Measurements from ENCODE around the gene NTHL1. TPM values are rescaled to one million over a fixed set of nuclear protein-coding genes. Genes with fewer than 3 reads are reported as not detected.
A peak's percentile ranks its signal among the peaks of the same experiment; 100 is the strongest.

NTHL1 gene
- total and polyA plus RNA-seq, 3 donors from 2014 or later = 18.0 to 35.6 (median 24.6) TPM

- no peak for TF ChIP-seq POLR2A (IDR thresholded peaks at IDR 0.05)
- TF ChIP-seq CTCF (IDR thresholded peaks at IDR 0.05) = no peak
- no peaks in the 10 kb centered on the region for H3K9me3 ChIP-seq
These were observed 5.3 kb downstream of the NTHL1 start for GRCh38 chr16:2042171-2042985.

GRCh38 chr16:2040787-2041522 lies 6.7 kb downstream of the NTHL1 start:
- 56 to 85% methylated on average over 13 to 20 of the region's 20 CpGs for WGBS, 2 donors
- H3K27ac ChIP-seq = peak overlapping the region; percentile 72 to 91
- no peaks in the 10 kb centered on the region for H3K36me3 ChIP-seq (ENCODE audit: low read depth, missing control alignments)
- TF ChIP-seq CTCF (IDR thresholded peaks at IDR 0.05) (no peak), POLR2A (IDR thresholded peaks at IDR 0.05) (no peak)
- peak; percentile 43 for DNase-seq
- peaks cover 56% of the 10 kb centered on the region for H3K4me1 ChIP-seq
- intact Hi-C loops (cut with DNase I; ENCODE audit: low total_unique reads) = no loop called here
- H3K27me3 ChIP-seq = no peaks in the 10 kb centered on the region
- no peak overlapping the region for H3K4me3 ChIP-seq
- no peaks in the 10 kb centered on the region for H3K9me3 ChIP-seq

More at GRCh38 chr16:2042171-2042985, 5.3 kb downstream of the NTHL1 start:
- H3K27ac ChIP-seq = peak overlapping the region; percentile 50 to 59
- no peak overlapping the region for H3K4me3 ChIP-seq
- DNase-seq = no peak
- peaks cover 60% of the 10 kb centered on the region for H3K4me1 ChIP-seq
- intact Hi-C loops (cut with DNase I; ENCODE audit: low total_unique reads) = no loop called here
- no peaks in the 10 kb centered on the region for H3K27me3 ChIP-seq
- H3K36me3 ChIP-seq (ENCODE audit: low read depth, missing control alignments) = no peaks in the 10 kb centered on the region
- 63 to 83% methylated on average over 4 to 6 of the region's 22 CpGs for WGBS, 2 donors

- Histone ChIP-seq H3K36me3 (ENCODE audit: low read depth, missing control alignments) (no peaks in the 10 kb centered on the region), H3K4me1 (peaks cover 64% of the 10 kb centered on the region), H3K27me3 (no peaks in the 10 kb centered on the region), H3K27ac (peak overlapping the region; percentile 72 to 91), H3K9me3 (no peaks in the 10 kb centered on the region), H3K4me3 (no peak overlapping the region)
- no peak for DNase-seq
- 79% methylated on average over 24 of the region's 24 CpGs; no CpG with 5 or more reads in 1 of the 2 donors for WGBS, 2 donors
- no peak for TF ChIP-seq CTCF (IDR thresholded peaks at IDR 0.05)
- TF ChIP-seq POLR2A (IDR thresholded peaks at IDR 0.05) = no peak
- intact Hi-C loops (cut with DNase I; ENCODE audit: low total_unique reads) = no loop called here
These were observed 7.4 kb downstream of the NTHL1 start for GRCh38 chr16:2040041-2040786.

GRCh38 chr16:2039274-2040031 lies 8.2 kb downstream of the NTHL1 start:
- no peaks in the 10 kb centered on the region for H3K36me3 ChIP-seq (ENCODE audit: low read depth, missing control alignments)
- H3K4me3 ChIP-seq = no peak overlapping the region
- H3K27ac ChIP-seq = peak overlapping the region; percentile 89 to 91
- intact Hi-C loops (cut with DNase I; ENCODE audit: low total_unique reads) = no loop called here
- no peak for TF ChIP-seq POLR2A (IDR thresholded peaks at IDR 0.05)
- no peak for TF ChIP-seq CTCF (IDR thresholded peaks at IDR 0.05)
- 59 to 78% methylated on average over 17 to 29 of the region's 29 CpGs for whole genome bisulfite sequencing, 2 donors
- no peaks in the 10 kb centered on the region for H3K9me3 ChIP-seq
- H3K4me1 ChIP-seq = peaks cover 70% of the 10 kb centered on the region
- DNase-seq = peak; percentile 90
- H3K27me3 ChIP-seq = no peaks in the 10 kb centered on the region

All from testis (tissue), 3 donors.